Mesothelial cell of epicardium (in vitro differentiated cells): ENCODE results near the gene RYR1. TPM values are rescaled to one million over a fixed set of nuclear protein-coding genes. Genes with fewer than 3 reads are reported as not detected.
A peak's percentile ranks its signal among the peaks of the same experiment; 100 is the strongest.

Experiments used
- DNase-seq, 2 experiments: peaks; one replicate each; pipeline ENCODE4 v3.0.0; 2021; ENCODE audit warnings: low spot score in 2 of 2; ENCODE audit not compliant: unreplicated experiment in 2 of 2
- H3K27ac Mint-ChIP-seq: 2 replicates; pipeline ENCODE4 v1.8.0; 2021; ENCODE audit warnings: mixed read lengths
- H3K27me3 Mint-ChIP-seq: 2 replicates; pipeline ENCODE4 v1.8.0; 2021; ENCODE audit warnings: low read depth, mixed read lengths
- H3K36me3 Mint-ChIP-seq: 2 replicates; pipeline ENCODE4 v1.8.0; 2021; ENCODE audit warnings: mixed read lengths
- H3K4me1 Mint-ChIP-seq: 2 replicates; pipeline ENCODE4 v1.8.0; 2021; ENCODE audit warnings: mixed read lengths
- H3K4me3 Mint-ChIP-seq: 2 replicates; pipeline ENCODE4 v1.8.0; 2021; ENCODE audit warnings: mild to moderate bottlenecking, moderate library complexity, mixed read lengths
- H3K9me3 Mint-ChIP-seq: 2 replicates; pipeline ENCODE4 v1.8.0; 2021; ENCODE audit warnings: mixed read lengths
- total RNA-seq: library from RNA; stranded (reverse); gene quantifications from 3 replicates; pipeline ENCODE4 v1.2.1, GENCODE V29; 2021
- TF ChIP-seq, protein P1 (sequence below): fragments of 200-600 bp; sonication (generic); IDR thresholded peaks from one replicate; pipeline ENCODE4 v1.5.0; 2021; ENCODE audit warnings: antibody characterized with exemption; ENCODE audit not compliant: unreplicated experiment

RYR1 gene
- total RNA-seq, 1 donor from 2014 or later = 0.27 TPM

- Mint-ChIP-seq H3K4me1 (peaks cover 2% of the 10 kb centered on the region), H3K27me3 (no peaks in the 10 kb centered on the region), H3K36me3 (peaks cover 29% of the 10 kb centered on the region), H3K4me3 (no peak overlapping the region), H3K27ac (no peak overlapping the region), H3K9me3 (no peaks in the 10 kb centered on the region)
- TF ChIP-seq, protein P1, sequence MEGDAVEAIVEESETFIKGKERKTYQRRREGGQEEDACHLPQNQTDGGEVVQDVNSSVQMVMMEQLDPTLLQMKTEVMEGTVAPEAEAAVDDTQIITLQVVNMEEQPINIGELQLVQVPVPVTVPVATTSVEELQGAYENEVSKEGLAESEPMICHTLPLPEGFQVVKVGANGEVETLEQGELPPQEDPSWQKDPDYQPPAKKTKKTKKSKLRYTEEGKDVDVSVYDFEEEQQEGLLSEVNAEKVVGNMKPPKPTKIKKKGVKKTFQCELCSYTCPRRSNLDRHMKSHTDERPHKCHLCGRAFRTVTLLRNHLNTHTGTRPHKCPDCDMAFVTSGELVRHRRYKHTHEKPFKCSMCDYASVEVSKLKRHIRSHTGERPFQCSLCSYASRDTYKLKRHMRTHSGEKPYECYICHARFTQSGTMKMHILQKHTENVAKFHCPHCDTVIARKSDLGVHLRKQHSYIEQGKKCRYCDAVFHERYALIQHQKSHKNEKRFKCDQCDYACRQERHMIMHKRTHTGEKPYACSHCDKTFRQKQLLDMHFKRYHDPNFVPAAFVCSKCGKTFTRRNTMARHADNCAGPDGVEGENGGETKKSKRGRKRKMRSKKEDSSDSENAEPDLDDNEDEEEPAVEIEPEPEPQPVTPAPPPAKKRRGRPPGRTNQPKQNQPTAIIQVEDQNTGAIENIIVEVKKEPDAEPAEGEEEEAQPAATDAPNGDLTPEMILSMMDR = no peak
- DNase-seq = no peak
Observed at GRCh38 chr19:38632476-38633213, 199.2 kb downstream of the RYR1 start.

DNA sequence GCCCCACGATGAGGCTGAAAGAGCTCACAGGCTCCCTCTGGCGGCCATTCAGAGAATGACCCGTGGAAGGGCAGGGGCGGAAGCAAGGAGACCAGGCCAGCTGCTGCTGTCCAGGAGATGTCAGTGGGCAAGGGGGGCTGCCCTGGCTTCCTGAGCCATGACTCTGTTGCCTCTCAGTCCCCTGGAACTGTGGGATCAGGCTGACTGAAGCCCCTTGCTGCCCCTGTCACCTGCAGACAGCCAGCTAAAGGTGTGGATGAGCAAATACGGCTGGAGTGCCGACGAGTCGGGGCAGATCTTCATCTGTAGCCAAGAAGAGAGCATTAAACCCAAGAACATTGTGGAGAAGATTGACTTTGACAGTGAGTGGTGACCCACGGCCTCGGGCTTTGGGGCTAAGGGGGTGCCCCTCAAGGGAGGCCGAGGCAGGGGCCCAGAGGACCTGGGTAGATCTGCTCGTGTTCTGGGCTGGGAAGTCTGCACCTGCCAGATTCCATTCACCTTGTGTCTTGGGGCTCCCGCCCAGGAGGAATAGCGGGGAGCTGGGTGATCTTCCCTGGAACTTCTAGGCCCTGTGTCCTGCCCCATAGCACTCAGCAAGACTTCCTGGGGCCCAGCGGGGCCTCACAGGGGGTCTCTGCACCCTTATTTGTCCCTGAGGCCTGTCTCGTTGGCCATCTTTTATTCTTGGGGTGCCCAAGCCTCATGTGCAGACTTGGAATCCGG is 201.4 kb downstream of the RYR1 start:
- no peaks in the 10 kb centered on the region for H3K9me3 Mint-ChIP-seq
- H3K36me3 Mint-ChIP-seq = peaks cover 17% of the 10 kb centered on the region

DNA sequence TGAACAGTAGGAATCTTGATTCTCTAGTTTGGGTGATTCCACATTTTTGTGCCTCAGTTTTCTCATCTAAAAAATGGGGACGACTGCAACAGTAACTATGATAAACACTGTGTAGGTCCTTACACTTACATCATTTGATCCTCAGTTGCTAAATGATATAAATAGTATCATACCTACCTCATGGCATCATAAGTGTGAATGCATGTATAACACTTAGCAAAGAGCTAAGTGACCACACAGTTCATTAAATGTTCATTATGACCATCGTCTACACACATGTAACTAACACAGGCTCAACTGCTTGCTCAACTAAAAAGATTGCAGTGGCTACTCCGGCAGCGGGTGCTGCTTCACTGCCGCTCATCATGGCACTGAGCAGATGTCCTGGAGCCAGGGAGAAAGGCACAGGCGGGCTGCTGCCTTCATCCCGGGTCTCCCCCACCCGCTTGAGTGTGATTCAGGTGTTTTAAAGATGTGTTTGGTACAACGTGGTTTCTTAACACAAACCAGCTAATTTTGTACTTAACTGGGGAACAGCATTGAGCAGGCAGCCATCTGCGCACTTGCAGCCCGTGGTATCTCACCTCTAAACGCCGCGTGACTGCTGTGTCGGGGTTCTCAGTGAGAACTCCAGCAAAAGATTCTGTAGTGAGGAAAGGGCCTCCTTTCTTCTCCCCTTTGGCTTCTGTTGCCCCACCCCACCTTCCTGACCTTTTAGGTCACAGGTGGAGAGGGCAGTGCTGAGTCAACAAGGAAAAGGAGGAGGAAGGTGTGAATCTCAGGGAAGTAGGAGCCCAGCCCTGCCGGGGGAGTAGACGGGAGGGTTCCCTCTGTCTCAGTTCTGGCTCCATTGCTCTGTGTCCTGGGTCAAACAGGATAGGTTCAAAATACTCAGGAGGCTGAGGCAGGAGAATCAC is 202.2 kb downstream of the RYR1 start:
- H3K27me3 Mint-ChIP-seq = no peaks in the 10 kb centered on the region
- H3K27ac Mint-ChIP-seq = no peak overlapping the region
- H3K36me3 Mint-ChIP-seq = peaks cover 16% of the 10 kb centered on the region
- peaks cover 2% of the 10 kb centered on the region for H3K4me1 Mint-ChIP-seq
- TF ChIP-seq, protein P1 = no peak
- H3K9me3 Mint-ChIP-seq = no peaks in the 10 kb centered on the region
- no peak overlapping the region for H3K4me3 Mint-ChIP-seq
- DNase-seq = no peak

More for the DNA sequence above, 201.4 kb downstream of the RYR1 start:
- H3K4me1 Mint-ChIP-seq = peaks cover 2% of the 10 kb centered on the region
- H3K27me3 Mint-ChIP-seq = no peaks in the 10 kb centered on the region
- peak; percentile 59 to 88 for DNase-seq
- no peak overlapping the region for H3K4me3 Mint-ChIP-seq
- TF ChIP-seq, protein P1 = peak; percentile 89
- peak overlapping the region; percentile 54 for H3K27ac Mint-ChIP-seq

Other genes with a start within 250 kb of the RYR1 start
- gene DPF1, start 209.5 kb upstream of the RYR1 start, total RNA-seq = 3.9 to 4.2 TPM (median 4.0 TPM) in 3 replicates
- 13.6 to 14.8 TPM (median 13.8 TPM) in 3 replicates for gene PPP1R14A, start 177.3 kb upstream of the RYR1 start, total RNA-seq
- 277 to 312 TPM (median 299 TPM) in 3 replicates for gene SPINT2, start 169.1 kb upstream of the RYR1 start, total RNA-seq
- gene C19orf33, start 129.4 kb upstream of the RYR1 start, total RNA-seq = 4.2 to 5.9 TPM (median 4.6 TPM) in 3 replicates
- gene YIF1B, start 117.7 kb upstream of the RYR1 start, total RNA-seq = 29.9 to 34.1 TPM (median 31.5 TPM) in 3 replicates
- 2.8 to 2.9 TPM (median 2.9 TPM) in 3 replicates for gene KCNK6, start 113.8 kb upstream of the RYR1 start, total RNA-seq
- 26.4 to 30.3 TPM (median 26.6 TPM) in 3 replicates for gene CATSPERG, start 97.9 kb upstream of the RYR1 start, total RNA-seq
- gene PSMD8, start 59.1 kb upstream of the RYR1 start, total RNA-seq = 131 to 144 TPM (median 135 TPM) in 3 replicates
- 1.3 to 2.4 TPM (median 2.0 TPM) in 3 replicates for gene GGN, start 45.7 kb upstream of the RYR1 start, total RNA-seq
- gene SPRED3, start 45.0 kb upstream of the RYR1 start, total RNA-seq = 6.7 to 7.1 TPM (median 7.0 TPM) in 3 replicates
- 17.9 to 20.6 TPM (median 18.8 TPM) in 3 replicates for gene FAM98C, start 30.6 kb upstream of the RYR1 start, total RNA-seq
- gene RASGRP4, start 7.5 kb upstream of the RYR1 start, total RNA-seq = 1.1 to 1.7 TPM (median 1.2 TPM) in 3 replicates
- gene MAP4K1, start 184.3 kb downstream of the RYR1 start, total RNA-seq = 3.9 to 5.6 TPM (median 4.9 TPM) in 3 replicates
- gene EIF3K, start 185.5 kb downstream of the RYR1 start, total RNA-seq = 198 to 213 TPM (median 201 TPM) in 3 replicates
- 452 to 469 TPM (median 460 TPM) in 3 replicates for gene ACTN4, start 214.0 kb downstream of the RYR1 start, total RNA-seq